HFFc6 (cell line): ENCODE results near the gene PDZRN3. TPM values are rescaled to one million over a fixed set of nuclear protein-coding genes. Genes with fewer than 3 reads are reported as not detected.

Experiments
- DNase-seq: peaks from one replicate; pipeline ENCODE4 v3.0.0-alpha.2; 2018
- H3K27ac Mint-ChIP-seq: 2 replicates; pipeline ENCODE4 v1.8.0; 2020; ENCODE audit warnings: mild to moderate bottlenecking, mixed read lengths
- H3K27me3 Mint-ChIP-seq: 2 replicates; pipeline ENCODE4 v1.8.0; 2021; ENCODE audit warnings: mild to moderate bottlenecking, moderate library complexity, mixed read lengths; ENCODE audit not compliant: insufficient read depth
- H3K36me3 Mint-ChIP-seq: 2 replicates; pipeline ENCODE4 v1.8.0; 2021; ENCODE audit warnings: low read depth, mixed read lengths
- H3K4me1 Mint-ChIP-seq: 2 replicates; pipeline ENCODE4 v1.8.0; 2020; ENCODE audit warnings: low read depth, mixed read lengths
- H3K4me3 Mint-ChIP-seq: 2 replicates; pipeline ENCODE4 v1.8.0; 2020; ENCODE audit warnings: mild to moderate bottlenecking, moderate library complexity, mixed read lengths
- H3K9me3 Mint-ChIP-seq: 2 replicates; pipeline ENCODE4 v1.8.0; 2020; ENCODE audit warnings: mild to moderate bottlenecking, mixed read lengths
- total RNA-seq, 6 experiments: library from RNA; stranded (reverse); fragmentation: NEBNext Ultra II Directional; extraction: Animal tissue kit (Norgen Biotek cat#: 25700); gene quantifications; 2 replicates in 1 of 6; 3 replicates in 5 of 6; pipeline ENCODE4 v1.2.3, GENCODE V29; 2021
- TF ChIP-seq, protein P1 (sequence below): fragments of 200-600 bp; sonication (generic); IDR thresholded peaks from 2 replicates; pipeline ENCODE4 v1.5.0; 2021; ENCODE audit warnings: antibody characterized with exemption, mild to moderate bottlenecking

PDZRN3 gene
- total RNA-seq, 6 experiments from 2014 or later, result 15.1 to 18.5 (median 16.7) TPM

DNA sequence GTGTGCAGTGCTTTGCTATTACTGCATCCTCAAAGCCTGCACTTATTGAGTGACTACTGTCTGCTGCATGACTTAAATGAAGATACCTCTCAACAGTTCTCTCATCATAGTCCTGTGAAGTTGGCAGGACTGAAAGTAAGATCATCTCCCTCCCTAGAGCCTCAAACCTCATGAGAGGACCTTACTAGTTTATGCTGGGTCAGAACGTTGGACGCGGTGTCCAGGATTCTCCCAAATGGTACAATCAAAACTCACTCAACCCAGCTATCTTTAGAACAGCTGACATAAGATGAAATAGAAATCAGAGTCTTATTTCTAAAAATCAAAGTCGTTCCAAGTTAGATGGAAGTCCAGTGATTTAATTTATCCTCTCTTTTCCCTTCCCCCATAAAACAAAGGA, 219.7 kb downstream of the PDZRN3 start:
- Mint-ChIP-seq H3K4me1 (peaks cover 75% of the 10 kb centered on the region), H3K4me3 (no peak overlapping the region), H3K36me3 (peaks cover 21% of the 10 kb centered on the region), H3K27ac (no peak overlapping the region), H3K27me3 (peaks cover 4% of the 10 kb centered on the region; the same call in 1 of the 2 replicates), H3K9me3 (no peaks in the 10 kb centered on the region)
- DNase-seq, result no peak
- TF ChIP-seq, protein P1, sequence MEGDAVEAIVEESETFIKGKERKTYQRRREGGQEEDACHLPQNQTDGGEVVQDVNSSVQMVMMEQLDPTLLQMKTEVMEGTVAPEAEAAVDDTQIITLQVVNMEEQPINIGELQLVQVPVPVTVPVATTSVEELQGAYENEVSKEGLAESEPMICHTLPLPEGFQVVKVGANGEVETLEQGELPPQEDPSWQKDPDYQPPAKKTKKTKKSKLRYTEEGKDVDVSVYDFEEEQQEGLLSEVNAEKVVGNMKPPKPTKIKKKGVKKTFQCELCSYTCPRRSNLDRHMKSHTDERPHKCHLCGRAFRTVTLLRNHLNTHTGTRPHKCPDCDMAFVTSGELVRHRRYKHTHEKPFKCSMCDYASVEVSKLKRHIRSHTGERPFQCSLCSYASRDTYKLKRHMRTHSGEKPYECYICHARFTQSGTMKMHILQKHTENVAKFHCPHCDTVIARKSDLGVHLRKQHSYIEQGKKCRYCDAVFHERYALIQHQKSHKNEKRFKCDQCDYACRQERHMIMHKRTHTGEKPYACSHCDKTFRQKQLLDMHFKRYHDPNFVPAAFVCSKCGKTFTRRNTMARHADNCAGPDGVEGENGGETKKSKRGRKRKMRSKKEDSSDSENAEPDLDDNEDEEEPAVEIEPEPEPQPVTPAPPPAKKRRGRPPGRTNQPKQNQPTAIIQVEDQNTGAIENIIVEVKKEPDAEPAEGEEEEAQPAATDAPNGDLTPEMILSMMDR, result no peak

DNA sequence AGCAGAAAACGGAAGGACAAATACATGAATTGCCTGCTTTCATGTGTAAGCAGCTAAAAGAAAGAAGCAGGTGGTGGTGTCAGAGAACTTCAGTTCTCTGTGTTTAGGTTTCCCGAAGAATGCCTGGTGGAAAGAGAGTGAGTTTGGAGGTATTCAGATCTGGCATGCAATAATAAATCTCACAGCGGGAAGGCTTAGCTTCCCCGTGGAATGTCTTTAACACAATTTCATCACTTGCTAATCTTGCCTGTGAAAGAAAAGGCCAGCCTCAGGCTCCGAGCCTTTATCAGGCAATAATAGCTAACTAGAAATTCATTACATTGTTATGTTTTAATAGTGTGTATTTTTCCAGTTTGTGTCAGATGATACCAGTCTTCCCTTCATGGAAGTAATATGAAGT, 220.3 kb downstream of the PDZRN3 start:
- no peak for DNase-seq
- H3K4me1 Mint-ChIP-seq, result peaks cover 72% of the 10 kb centered on the region
- peaks cover 4% of the 10 kb centered on the region; the same call in 1 of the 2 replicates for H3K27me3 Mint-ChIP-seq
- H3K9me3 Mint-ChIP-seq, result no peaks in the 10 kb centered on the region
- H3K4me3 Mint-ChIP-seq, result no peak overlapping the region
- no peak overlapping the region for H3K27ac Mint-ChIP-seq
- TF ChIP-seq, protein P1, result no peak
- H3K36me3 Mint-ChIP-seq, result peaks cover 21% of the 10 kb centered on the region

DNA sequence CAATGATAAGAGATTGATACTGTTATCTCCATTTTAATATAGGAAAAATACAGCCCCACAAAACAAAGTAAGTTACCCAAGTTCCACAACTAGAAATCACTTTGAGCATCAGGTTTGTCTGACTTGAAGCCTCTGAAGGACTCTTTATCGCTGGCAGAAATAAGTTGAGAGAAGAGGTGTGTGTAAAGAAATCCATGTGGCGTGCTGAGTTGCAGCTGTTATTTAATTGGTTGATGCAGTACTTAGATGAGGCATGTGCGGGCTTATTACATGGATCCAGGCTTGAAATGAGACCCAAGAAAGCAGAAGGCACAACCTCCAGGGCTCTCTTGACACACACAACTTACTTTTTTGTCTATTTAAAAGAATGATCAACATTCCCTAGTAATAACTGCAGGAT, 221.3 kb downstream of the PDZRN3 start:
- H3K36me3 Mint-ChIP-seq, result peaks cover 21% of the 10 kb centered on the region
- no peak overlapping the region; the same call in 1 of the 2 replicates for H3K4me3 Mint-ChIP-seq
- peaks cover 70% of the 10 kb centered on the region for H3K4me1 Mint-ChIP-seq
- DNase-seq, result no peak
- TF ChIP-seq, protein P1, result no peak
- H3K9me3 Mint-ChIP-seq, result no peaks in the 10 kb centered on the region
- no peak overlapping the region for H3K27ac Mint-ChIP-seq
- peaks cover 4% of the 10 kb centered on the region; the same call in 1 of the 2 replicates for H3K27me3 Mint-ChIP-seq

DNA sequence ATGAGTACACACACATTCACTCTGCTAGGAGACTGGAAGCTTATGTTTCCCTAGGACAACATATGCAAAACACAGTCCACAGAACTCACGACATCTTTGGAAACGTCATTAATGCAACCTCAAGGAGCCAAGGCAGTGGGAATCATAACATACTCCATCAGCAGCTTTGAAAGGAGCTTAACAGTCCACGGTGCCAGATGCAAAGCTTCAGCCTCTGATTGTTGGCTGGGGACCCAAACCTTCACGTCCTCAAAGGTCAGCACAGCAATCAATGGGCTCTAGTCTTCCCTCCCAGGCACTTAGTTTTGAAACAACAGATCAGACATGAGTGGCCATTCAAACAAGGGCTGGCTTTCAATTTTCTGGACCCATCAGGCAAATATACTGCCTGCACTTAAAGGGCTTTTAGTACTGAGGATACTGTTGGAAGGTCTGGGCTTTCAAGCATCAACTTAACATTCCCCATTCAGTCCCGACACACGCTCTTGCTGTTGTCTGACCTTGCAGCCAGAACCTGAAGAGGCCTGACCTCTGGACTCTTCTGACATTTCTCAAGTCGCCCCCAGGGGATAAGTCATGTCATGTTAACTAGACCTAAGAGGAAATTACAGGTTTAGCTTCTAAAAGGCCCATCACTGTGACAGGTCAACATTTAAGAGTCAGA, 223.0 kb downstream of the PDZRN3 start:
- H3K27ac Mint-ChIP-seq, result peak overlapping the region; percentile 89
- peak; percentile 39 for DNase-seq
- H3K9me3 Mint-ChIP-seq, result no peaks in the 10 kb centered on the region

DNA sequence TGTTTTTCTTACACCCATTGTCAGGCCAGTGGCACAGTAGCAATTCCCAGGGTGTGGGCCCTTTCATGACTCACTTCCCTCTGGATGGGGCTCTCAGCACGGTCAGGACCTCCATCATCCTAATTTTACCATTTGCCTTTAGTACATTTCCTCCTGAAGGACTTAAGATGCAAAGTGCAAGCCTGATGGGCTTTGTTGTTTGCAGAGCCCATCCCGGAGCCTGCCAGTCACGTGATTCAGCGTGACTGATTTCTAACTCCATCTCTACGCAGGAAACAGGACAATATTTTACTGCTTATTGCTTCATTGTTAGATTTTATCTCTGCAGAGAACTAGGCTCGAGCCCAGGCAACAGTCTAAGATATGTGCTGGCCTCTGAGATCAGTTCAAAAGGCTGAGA, 223.7 kb downstream of the PDZRN3 start:
- TF ChIP-seq, protein P1, result no peak
- no peaks in the 10 kb centered on the region for H3K9me3 Mint-ChIP-seq
- peaks cover 47% of the 10 kb centered on the region for H3K4me1 Mint-ChIP-seq
- H3K36me3 Mint-ChIP-seq, result peaks cover 21% of the 10 kb centered on the region
- peaks cover 4% of the 10 kb centered on the region; the same call in 1 of the 2 replicates for H3K27me3 Mint-ChIP-seq
- peak overlapping the region; percentile 89 for H3K27ac Mint-ChIP-seq
- H3K4me3 Mint-ChIP-seq, result peak overlapping the region; percentile 74
- DNase-seq, result peak; percentile 84

More for the DNA sequence above, 223.0 kb downstream of the PDZRN3 start:
- TF ChIP-seq, protein P1, result no peak
- H3K36me3 Mint-ChIP-seq, result peaks cover 21% of the 10 kb centered on the region
- H3K4me1 Mint-ChIP-seq, result peaks cover 54% of the 10 kb centered on the region
- peak overlapping the region; percentile 74 for H3K4me3 Mint-ChIP-seq
- H3K27me3 Mint-ChIP-seq, result peaks cover 4% of the 10 kb centered on the region; the same call in 1 of the 2 replicates
